HG02840 (cell line): ENCODE results near the gene MAP3K10.
A peak's percentile ranks its signal among the peaks of the same experiment; 100 is the strongest.
"Not testable (repeated sequence)": the region's sequence is repeated elsewhere in the genome, so short reads cannot be mapped to it uniquely, and the experiment has no call there.

Experiments
- ATAC-seq: cut with Tn5 transposase; IDR thresholded peaks from one replicate; pipeline ENCODE4 v1.9.1; 2021; ENCODE audit warnings: mild to moderate bottlenecking, moderate library complexity, moderate number of reproducible peaks; ENCODE audit not compliant: unreplicated experiment, low FRiP score

Gene MAP3K10

DNA sequence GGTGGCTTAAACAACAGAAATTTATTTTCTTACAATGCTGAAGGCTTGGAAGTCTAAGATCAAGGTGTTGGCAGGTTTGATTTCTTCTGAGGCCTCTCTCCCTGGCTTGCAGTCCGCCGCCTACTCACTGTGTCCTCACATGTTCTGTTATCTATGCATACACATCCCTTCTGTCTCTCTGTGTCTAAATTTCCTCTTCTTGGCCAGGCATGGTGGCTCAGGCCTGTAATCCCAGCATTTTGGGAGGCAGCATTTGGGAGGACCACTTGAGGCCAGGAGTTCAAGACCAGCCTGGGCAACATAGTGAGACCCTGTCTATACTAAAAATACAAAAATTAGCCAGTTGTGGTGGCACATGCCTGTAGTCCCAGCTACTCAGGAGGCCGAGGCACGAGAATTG is 19.9 kb upstream of the MAP3K10 start:
- not testable (repeated sequence) for ATAC-seq

DNA sequence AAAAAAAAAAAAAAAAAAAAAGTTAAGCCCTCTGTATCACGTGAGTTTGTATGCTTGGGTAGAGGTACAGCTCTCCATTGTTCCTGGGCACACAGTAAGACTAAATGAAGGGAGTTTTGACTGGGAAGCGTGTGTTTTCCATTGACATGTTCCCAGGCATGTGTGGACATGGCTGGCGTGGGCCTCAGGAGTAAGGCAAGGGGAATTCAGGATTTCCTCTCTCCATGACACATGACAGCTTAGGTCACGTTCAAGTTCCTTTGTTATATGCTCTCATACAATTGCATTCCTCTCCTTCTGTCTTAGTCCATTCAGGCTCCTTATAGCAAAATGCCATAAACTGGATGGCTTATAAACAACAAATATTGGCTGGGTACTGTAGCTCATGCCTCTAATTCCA is 17.1 kb upstream of the MAP3K10 start:
- no peak for ATAC-seq

GRCh38 chr19:40175820-40176219 is 15.4 kb upstream of the MAP3K10 start:
- no peak for ATAC-seq

- no peak for ATAC-seq
These were observed 13.7 kb upstream of the MAP3K10 start for GRCh38 chr19:40177286-40178070.

GRCh38 chr19:40178756-40179155 is 12.5 kb upstream of the MAP3K10 start:
- ATAC-seq, result no peak

DNA sequence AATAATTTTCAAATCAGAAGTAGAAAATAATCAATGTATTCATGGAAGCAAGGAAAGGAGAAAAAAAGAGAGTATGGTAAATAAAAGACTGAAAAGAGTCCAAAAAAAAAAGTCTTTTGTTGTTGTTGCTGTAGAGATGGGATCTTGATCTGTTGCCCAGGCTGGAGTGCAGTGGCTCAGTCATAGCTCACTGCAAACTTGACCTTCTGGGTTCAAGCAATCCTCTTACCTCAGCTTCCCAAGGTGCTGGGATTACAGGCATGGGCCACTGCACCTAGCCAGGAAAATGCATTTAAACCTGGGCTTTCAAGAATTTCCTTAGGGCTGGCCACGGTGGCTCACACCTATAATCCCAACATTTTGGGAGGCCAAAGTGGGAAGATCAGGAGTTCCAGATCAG is 7.0 kb upstream of the MAP3K10 start:
- no peak for ATAC-seq

GRCh38 chr19:40191836-40192646 is 815 bp downstream of the MAP3K10 start:
- ATAC-seq, result peak; percentile 10

GRCh38 chr19:40192758-40193586 is 1.7 kb downstream of the MAP3K10 start:
- no peak for ATAC-seq

GRCh38 chr19:40193587-40193849 is 2.3 kb downstream of the MAP3K10 start:
- ATAC-seq, result no peak

GRCh38 chr19:40198272-40198990 is 7.2 kb downstream of the MAP3K10 start:
- no peak for ATAC-seq

GRCh38 chr19:40200341-40201099 is 9.3 kb downstream of the MAP3K10 start:
- no peak for ATAC-seq

DNA sequence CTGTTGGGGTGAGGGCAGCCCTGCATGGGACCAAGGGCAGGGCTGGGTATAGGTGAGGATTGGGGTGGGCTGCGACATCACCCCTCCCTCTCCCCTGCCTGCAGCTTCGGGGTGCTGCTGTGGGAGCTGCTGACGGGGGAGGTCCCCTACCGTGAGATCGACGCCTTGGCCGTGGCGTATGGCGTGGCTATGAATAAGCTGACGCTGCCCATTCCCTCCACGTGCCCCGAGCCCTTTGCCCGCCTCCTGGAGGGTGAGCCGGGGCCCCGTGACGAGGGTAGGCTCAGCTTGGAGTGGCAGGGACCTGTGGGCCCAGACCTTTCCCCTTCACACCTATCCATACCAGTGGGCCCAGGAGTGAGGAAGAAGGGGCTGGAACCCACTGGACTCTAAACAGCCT is 13.2 kb downstream of the MAP3K10 start:
- no peak for ATAC-seq

- ATAC-seq, result no peak
These were observed 14.5 kb downstream of the MAP3K10 start for GRCh38 chr19:40205760-40206159.

DNA sequence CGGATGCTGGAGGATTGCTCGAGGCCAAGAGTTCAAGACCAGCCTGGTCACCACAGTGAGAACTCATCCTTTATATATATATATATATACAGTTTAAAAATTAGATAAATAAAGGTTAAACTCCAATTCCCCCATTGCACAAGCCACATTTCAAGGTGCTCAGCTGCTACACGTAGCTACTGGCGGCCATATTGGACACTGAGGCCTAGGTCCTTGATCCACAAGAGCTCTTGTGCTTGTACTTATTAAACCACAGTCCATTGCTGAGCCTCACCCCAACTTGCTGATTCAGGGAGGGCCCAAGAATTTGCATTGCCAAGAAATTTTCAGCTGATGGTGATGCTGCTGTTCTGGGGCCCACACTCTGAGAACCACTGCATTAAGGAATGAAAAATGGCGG is 17.4 kb downstream of the MAP3K10 start:
- ATAC-seq, result no peak

DNA sequence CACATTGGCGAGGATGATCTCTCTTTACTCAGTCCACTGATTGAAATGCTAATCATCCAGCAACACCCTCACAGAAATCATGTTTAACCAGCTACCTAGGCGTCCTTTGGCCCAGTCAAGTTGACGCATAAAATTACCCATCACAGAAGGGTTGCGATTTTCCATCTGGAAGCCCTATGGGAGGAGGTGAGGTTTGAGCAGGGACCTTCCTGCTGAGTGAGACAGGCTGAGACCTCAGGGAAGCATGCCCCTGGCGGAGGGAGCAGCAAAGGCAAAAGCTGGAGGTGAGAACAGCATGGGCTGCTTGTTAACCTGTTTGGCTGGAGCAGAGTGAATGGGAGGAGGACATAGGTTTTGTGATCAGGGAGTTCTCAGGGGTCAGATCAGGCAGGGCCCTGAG is 19.7 kb downstream of the MAP3K10 start:
- no peak for ATAC-seq

GRCh38 chr19:40213251-40213829 is 22.1 kb downstream of the MAP3K10 start:
- no peak for ATAC-seq

- ATAC-seq, result no peak
These were observed 22.8 kb downstream of the MAP3K10 start for GRCh38 chr19:40213882-40214570.

DNA sequence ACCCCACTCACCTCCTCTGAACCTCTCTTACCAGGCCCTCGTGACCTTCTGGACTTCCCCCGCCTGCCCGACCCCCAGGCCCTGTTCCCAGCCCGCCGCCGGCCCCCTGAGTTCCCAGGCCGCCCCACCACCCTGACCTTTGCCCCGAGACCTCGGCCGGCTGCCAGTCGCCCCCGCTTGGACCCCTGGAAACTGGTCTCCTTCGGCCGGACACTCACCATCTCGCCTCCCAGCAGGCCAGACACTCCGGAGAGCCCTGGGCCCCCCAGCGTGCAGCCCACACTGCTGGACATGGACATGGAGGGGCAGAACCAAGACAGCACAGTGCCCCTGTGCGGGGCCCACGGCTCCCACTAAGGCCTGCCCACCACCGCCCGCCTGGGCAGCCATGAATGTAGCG is 23.7 kb downstream of the MAP3K10 start:
- ATAC-seq, result no peak
